Heart left ventricle (tissue), 16 donors: ENCODE results near the gene ARHGEF40. TPM values are rescaled to one million over a fixed set of nuclear protein-coding genes. Genes with fewer than 3 reads are reported as not detected.

ENCODE experiments used
- ATAC-seq, 4 donors: fragments of 200-7000 bp; cut with Tn5 transposase; one replicate each; pipeline ENCODE4 v1.9.1; 2020 to 2022; ENCODE audit warnings: moderate library complexity in 4 of 4, mild to moderate bottlenecking in 3 of 4, moderate number of reproducible peaks in 1 of 4
- DNase-seq, 5 donors: peaks; one replicate each; pipeline ENCODE4 v3.0.0-alpha.2; 2020
- H3K27ac ChIP-seq, 12 donors: fragments of 200-600 bp; sonication (generic) in 4 of 12; one replicate each; pipeline versions ENCODE4 v1.5.0 to v1.8.0; 2016 to 2022; ENCODE audit warnings: mild to moderate bottlenecking in 2 of 12
- H3K27me3 ChIP-seq, 9 donors: fragments of 200-600 bp; sonication (generic) in 2 of 9; one replicate each; pipeline versions ENCODE4 v1.5.1 to v1.8.0; 2016 to 2022; ENCODE audit warnings: mild to moderate bottlenecking in 3 of 9
- H3K36me3 ChIP-seq, 9 donors: fragments of 200-600 bp; sonication (generic) in 2 of 9; one replicate each; pipeline versions ENCODE4 v1.5.0 to v1.8.0; 2018 to 2022; ENCODE audit warnings: mild to moderate bottlenecking in 2 of 9
- H3K4me1 ChIP-seq, 12 donors: fragments of 200-600 bp; sonication (generic) in 4 of 12; one replicate each; pipeline versions ENCODE4 v1.5.0 to v1.8.0; 2016 to 2022; ENCODE audit warnings: mild to moderate bottlenecking in 3 of 12
- H3K4me3 ChIP-seq, 12 donors: fragments of 200-600 bp; sonication (generic) in 4 of 12; one replicate each; pipeline versions ENCODE4 v1.5.0 to v1.8.0; 2017 to 2022; ENCODE audit warnings: mild to moderate bottlenecking in 9 of 12, moderate library complexity in 4 of 12
- H3K9me3 ChIP-seq, 12 donors: fragments of 200-600 bp; sonication (generic) in 4 of 12; one replicate each; pipeline versions ENCODE4 v1.5.0 to v1.8.0; 2016 to 2022; ENCODE audit warnings: mild to moderate bottlenecking in 1 of 12
- POLR2A ChIP-seq, 2 donors: fragments of 450-650 bp; IDR thresholded peaks; one replicate each; pipeline ENCODE4 v1.6.1; 2017; ENCODE audit warnings: antibody characterized with exemption in 2 of 2, mild to moderate bottlenecking in 2 of 2, moderate library complexity in 2 of 2
- WGBS, 4 donors: extraction: QIAGEN DNeasy Blood & Tissue Kit in 2 of 4; methylation state at CpG; one replicate each; pipeline versions ENCODE4 v1.1.5 to v1.1.7; 2013 to 2018; 5-methylcytosine and 5-hydroxymethylcytosine counted together
- intact Hi-C, 10 donors: fragments of 100-400 bp; cut with DNase I; formaldehyde crosslinking; loops; one replicate each; pipeline versions ENCODE4 v1.11.1 to v1.14.2; 2022
- polyA plus RNA-seq, 2 donors: library from polyadenylated mRNA; stranded (reverse); fragments of 200-250 nt; gene quantifications; one replicate each; pipeline ENCODE4 v1.2.3, GENCODE V29; 2013
- total RNA-seq, 9 donors: library from RNA; depleted of rRNA in 2 of 9; stranded (reverse); fragments of >200 nt in 2 of 9; fragmentation: NEBNext Ultra II Directional in 3 of 9; extraction: Animal tissue kit (Norgen Biotek cat#: 25700) in 3 of 9; gene quantifications; one replicate each; pipeline versions ENCODE4 v1.1.0 to v1.2.4, GENCODE V29; 2016 to 2023
- TF ChIP-seq, protein P1 (sequence below), 12 donors: fragments of 200-600 bp; sonication (generic) in 4 of 12; IDR thresholded peaks; one replicate each; pipeline versions ENCODE4 v1.5.0 to v1.8.0; 2018 to 2022; ENCODE audit warnings: antibody characterized with exemption in 12 of 12, mild to moderate bottlenecking in 5 of 12
- donor health status: ischemic (EF 13 %, LVEDD 7.1; RV severe dilation, severe dysfunction).
- donor health status: healthy with polysubstance abuse.
- donor health status: DM: no; HTN: yes; CAD: no.
- donor health status: DM: no; HTN: no; CAD: no.
- donor health status: ischemic (EF 25% LVEDD 6.9; RV normal size, moderate dysfunction).
- donor health status: ischemic (EF 25% LVEDD 5.7; RV mildly dilated, moderate dysfunction).
- donor health status: healthy.
- donor health status: DM: yes; HTN: yes; CAD: no.
- donor health status: ischemic (EF 35%, LVEDD 5.7; RV mildly dilated, moderate dysfunction).
- donor health status: nonischemic (EF 11% LVEDD 7.7; RV severe dilation, severe dysfunction).
- donor health status: DM: yes; HTN: yes; CAD: no.
- donor health status: PGD.
- donor health status: ischemic (EF 29% LVEDD 5.4; RV normal size, mild dysfunction).
- donor health status: nonischemic (EF 23%, LVEDD 6.1; RV moderate dilation, normal function).

ARHGEF40 gene
- total and polyA plus RNA-seq, 11 donors, result 15.5 to 31.5 (median 18.7) TPM

DNA sequence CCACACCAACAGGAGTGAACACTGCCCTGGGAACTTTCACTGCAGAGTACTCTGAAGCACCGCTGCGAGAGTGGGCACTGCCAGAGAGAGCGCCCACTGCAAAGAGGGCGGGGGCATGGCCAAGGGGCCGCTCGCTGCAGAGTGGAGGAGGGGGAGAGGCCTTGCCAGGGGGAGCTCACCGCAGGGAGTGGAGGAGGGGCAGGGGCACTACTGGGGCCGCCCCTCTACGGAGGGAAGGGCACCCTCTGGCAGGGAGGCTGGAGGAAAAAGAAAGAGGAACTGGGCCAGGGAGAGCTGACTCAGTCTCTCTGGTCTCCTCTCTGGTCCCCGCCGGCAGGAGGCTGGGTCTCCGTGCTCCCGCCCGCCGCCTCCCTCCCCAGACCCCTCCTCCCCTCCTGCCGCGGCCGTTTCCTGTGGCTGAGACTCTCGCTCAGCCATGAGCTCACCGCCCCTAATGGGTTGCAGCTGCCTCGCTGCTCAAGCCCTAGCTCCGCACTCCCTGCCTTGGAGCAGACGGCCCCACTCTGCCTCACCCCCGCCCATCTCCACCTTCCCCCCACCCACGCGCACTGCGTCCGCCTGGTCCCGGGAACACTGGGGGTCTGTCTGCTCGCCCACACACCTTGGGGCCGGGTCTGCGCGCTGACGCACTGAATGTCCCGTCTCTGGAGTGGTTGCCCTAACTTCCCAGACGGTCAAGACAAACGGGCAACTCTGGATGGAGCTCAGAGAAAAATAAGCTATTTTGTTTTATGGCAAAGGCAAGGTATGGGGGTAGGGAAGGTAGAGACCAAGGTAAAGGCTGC, 1.3 kb downstream of the ARHGEF40 start:
- intact Hi-C loops, result loop anchor here in 3 of 10 donors (1.0 to 2.0 kb wide), 4 partner anchors 19 to 33 kb away; no protein-coding TSS in a partner anchor
- no peaks in the 10 kb centered on the region for H3K9me3 ChIP-seq
- peak overlapping the region; percentile 68 to 99 (median 82) for H3K4me3 ChIP-seq
- H3K27ac ChIP-seq, result peak overlapping the region; percentile 86 to 99 (median 92)
- peaks cover 0 to 6% (median 0%) of the 10 kb centered on the region in 9 donors for H3K27me3 ChIP-seq
- H3K36me3 ChIP-seq, result peaks cover 0 to 39% (median 32%) of the 10 kb centered on the region in 9 donors
- peak; percentile 69 to 81 (median 74) for ATAC-seq
- TF ChIP-seq, protein P1, sequence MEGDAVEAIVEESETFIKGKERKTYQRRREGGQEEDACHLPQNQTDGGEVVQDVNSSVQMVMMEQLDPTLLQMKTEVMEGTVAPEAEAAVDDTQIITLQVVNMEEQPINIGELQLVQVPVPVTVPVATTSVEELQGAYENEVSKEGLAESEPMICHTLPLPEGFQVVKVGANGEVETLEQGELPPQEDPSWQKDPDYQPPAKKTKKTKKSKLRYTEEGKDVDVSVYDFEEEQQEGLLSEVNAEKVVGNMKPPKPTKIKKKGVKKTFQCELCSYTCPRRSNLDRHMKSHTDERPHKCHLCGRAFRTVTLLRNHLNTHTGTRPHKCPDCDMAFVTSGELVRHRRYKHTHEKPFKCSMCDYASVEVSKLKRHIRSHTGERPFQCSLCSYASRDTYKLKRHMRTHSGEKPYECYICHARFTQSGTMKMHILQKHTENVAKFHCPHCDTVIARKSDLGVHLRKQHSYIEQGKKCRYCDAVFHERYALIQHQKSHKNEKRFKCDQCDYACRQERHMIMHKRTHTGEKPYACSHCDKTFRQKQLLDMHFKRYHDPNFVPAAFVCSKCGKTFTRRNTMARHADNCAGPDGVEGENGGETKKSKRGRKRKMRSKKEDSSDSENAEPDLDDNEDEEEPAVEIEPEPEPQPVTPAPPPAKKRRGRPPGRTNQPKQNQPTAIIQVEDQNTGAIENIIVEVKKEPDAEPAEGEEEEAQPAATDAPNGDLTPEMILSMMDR (IDR thresholded peaks at IDR 0.05), result peak in 1 of 12 donors; percentile 20
- peak in 1 of 2 donors; percentile 39 for TF ChIP-seq POLR2A (IDR thresholded peaks at IDR 0.05)
- 2 to 8% (median 3%) methylated on average over 30 to 37 of the region's 37 CpGs for WGBS, 4 donors
- DNase-seq, result peak; percentile 90 to 95 (median 92)
- H3K4me1 ChIP-seq, result peaks cover 0 to 40% (median 28%) of the 10 kb centered on the region in 12 donors

DNA sequence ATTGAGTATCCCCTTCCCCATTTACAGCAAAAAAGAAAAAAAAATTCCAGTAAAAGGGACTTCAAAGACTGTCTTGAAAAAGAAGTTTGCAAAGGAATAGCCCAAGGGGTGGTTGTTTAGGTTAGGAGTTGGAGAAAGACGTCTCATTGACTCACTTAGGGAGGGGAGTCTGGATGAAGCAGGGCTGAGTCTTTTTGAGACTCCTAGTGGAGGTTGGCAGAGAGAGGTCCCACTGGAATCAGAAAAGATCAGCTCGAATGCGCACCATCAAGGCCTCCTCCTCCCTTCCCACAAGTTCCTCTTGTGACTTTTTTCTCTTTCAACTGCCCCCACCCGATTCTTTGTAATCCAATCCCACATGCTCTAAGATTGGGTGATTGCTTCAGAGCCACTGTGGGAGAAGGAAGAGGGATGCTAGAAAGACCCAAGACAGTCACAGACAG, 1.9 kb downstream of the ARHGEF40 start:
- H3K4me3 ChIP-seq, result peak overlapping the region in 11 of 12 donors; percentile 68 to 99 (median 85)
- peaks cover 0 to 6% (median 0%) of the 10 kb centered on the region in 9 donors for H3K27me3 ChIP-seq
- intact Hi-C loops, result loop anchor here in 1 of 10 donors (2.0 kb wide), 1 partner anchor 19 kb away; no protein-coding TSS in a partner anchor
- 36 to 47% (median 41%) methylated on average over 4 of the region's 4 CpGs for WGBS, 4 donors
- peak in 3 of 5 donors; percentile 55 to 64 (median 58) for DNase-seq
- H3K4me1 ChIP-seq, result peaks cover 0 to 40% (median 28%) of the 10 kb centered on the region in 12 donors
- peak overlapping the region; percentile 86 to 99 (median 92) for H3K27ac ChIP-seq
- H3K36me3 ChIP-seq, result peaks cover 0 to 45% (median 38%) of the 10 kb centered on the region in 9 donors
- peak in 3 of 4 donors; percentile 9 to 27 (median 27) for ATAC-seq
- H3K9me3 ChIP-seq, result no peaks in the 10 kb centered on the region
- TF ChIP-seq, protein P1 (IDR thresholded peaks at IDR 0.05), result no peak
- peak in 1 of 2 donors; percentile 17 for TF ChIP-seq POLR2A (IDR thresholded peaks at IDR 0.05)

DNA sequence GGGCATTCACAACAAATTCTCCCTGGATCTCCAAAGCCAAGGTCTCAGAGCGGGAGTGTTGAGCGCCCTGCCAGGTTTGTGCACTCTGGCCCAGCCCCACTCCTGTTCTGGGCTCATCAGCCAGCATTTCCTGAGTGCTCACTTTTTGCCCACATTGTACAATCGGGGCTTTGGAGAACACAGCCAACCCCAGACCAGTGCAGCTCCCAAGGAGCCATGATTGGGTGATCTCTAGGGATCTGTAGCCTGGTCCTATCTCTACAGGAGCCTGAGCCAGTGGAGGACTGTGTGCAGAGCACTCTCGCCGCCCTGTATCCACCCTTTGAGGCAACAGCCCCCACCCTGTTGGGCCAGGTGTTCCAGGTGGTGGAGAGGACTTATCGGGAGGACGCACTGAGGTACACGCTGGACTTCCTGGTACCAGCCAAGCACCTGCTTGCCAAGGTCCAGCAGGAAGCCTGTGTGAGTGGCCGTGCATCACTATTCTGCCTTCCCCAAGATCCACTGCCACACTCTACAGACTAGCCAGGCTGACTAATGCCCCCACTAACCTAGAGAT, 2.8 kb downstream of the ARHGEF40 start:
- H3K4me3 ChIP-seq, result peak overlapping the region in 2 of 12 donors; percentile 77 to 85
- intact Hi-C loops, result loop anchor here in 1 of 10 donors (2.0 kb wide), 1 partner anchor 18 kb away; no protein-coding TSS in a partner anchor
- H3K27ac ChIP-seq, result peak overlapping the region in 10 of 12 donors; percentile 87 to 99 (median 94)
- ATAC-seq, result no peak
- DNase-seq, result no peak
- peaks cover 0 to 53% (median 46%) of the 10 kb centered on the region in 9 donors for H3K36me3 ChIP-seq
- no peaks in the 10 kb centered on the region for H3K9me3 ChIP-seq
- H3K27me3 ChIP-seq, result peaks cover 0 to 6% (median 0%) of the 10 kb centered on the region in 9 donors
- H3K4me1 ChIP-seq, result peaks cover 0 to 40% (median 28%) of the 10 kb centered on the region in 12 donors
- TF ChIP-seq, protein P1 (IDR thresholded peaks at IDR 0.05), result no peak
- TF ChIP-seq POLR2A (IDR thresholded peaks at IDR 0.05), result no peak
- WGBS, 4 donors, result 91 to 94% (median 93%) methylated on average over 6 to 9 of the region's 9 CpGs
